HCT116 (cell line): ENCODE results near the gene HIVEP1. TPM values are rescaled to one million over a fixed set of nuclear protein-coding genes. Genes with fewer than 3 reads are reported as not detected.

Source experiments
- ATAC-seq: fragments of 200-7000 bp; cut with Tn5 transposase; 2 replicates; pipeline ENCODE4 v1.9.1; 2020; ENCODE audit warnings: mild to moderate bottlenecking, moderate library complexity
- BruUV-seq: library from RNA; stranded (reverse); fragments of 400-500 nt; replicated peaks from 2 replicates; lab custom pipeline; 2021; lab: Mats Ljungman, UMichigan
- CTCF ChIA-PET: fragments of 300-600 bp; sonication (Branson Sonifier 250); formaldehyde crosslinking; loops from one replicate; lab custom pipeline; 2021; ENCODE audit warnings: antibody characterized with exemption; lab: Charles Lee
- POLR2A ChIA-PET: fragments of 300-600, 350-600 bp; sonication (Branson Sonifier 250); formaldehyde crosslinking; loops from one replicate; lab custom pipeline; 2021; ENCODE audit warnings: antibody characterized with exemption; lab: Charles Lee
- RAD21 ChIA-PET, 2 experiments: fragments of 300-600 bp; sonication (Branson Sonifier 250); formaldehyde crosslinking; loops; one replicate each; lab custom pipeline; 2023; ENCODE audit warnings: low total read pairs in 2 of 2; ENCODE audit not compliant: uncharacterized antibody in 2 of 2, unreplicated experiment in 2 of 2, low non-redundant PET in 1 of 2; lab: Charles Lee
- DNase-seq: peaks from one replicate; pipeline ENCODE4 v3.0.0-alpha.2; 2010; ENCODE audit warnings: low read depth, low spot score
- H2AFZ ChIP-seq: fragments of 200-600 bp; shearing (Covaris generic), sonication (generic); 2 replicates; pipeline ENCODE4 v1.6.1; 2017; ENCODE audit warnings: low read depth, mixed run types, mixed read lengths, antibody characterized with exemption, low read length; ENCODE audit not compliant: poor library complexity, severe bottlenecking
- H3K27ac ChIP-seq: 2 replicates; pipeline ENCODE4 v1.5.1; 2012; ENCODE audit warnings: low read depth, low read length
- H3K27me3 ChIP-seq: fragments of 200-600 bp; sonication (generic); 2 replicates; pipeline ENCODE4 v1.6.1; 2016; ENCODE audit warnings: mixed run types, low read length, mixed read lengths; ENCODE audit not compliant: insufficient read depth
- H3K36me3 ChIP-seq, 2 experiments: fragments of 200-500 bp in 1 of 2; fragments of 200-600 bp in 1 of 2; sonication (Bioruptor generic) in 1 of 2; sonication (generic) in 1 of 2; 2 replicates each; pipeline versions ENCODE4 v1.5.1 to v1.6.1; 2014 to 2016; ENCODE audit warnings: low read length in 2 of 2, inconsistent platforms in 1 of 2, mixed read lengths in 1 of 2, mixed run types in 1 of 2; ENCODE audit not compliant: insufficient read depth in 2 of 2, control insufficient read depth in 1 of 2
- H3K4me1 ChIP-seq, 2 experiments: fragments of 200-600 bp in 1 of 2; sonication (generic) in 1 of 2; 2 replicates each; pipeline versions ENCODE4 v1.5.1 to v1.6.1; 2012 to 2017; ENCODE audit warnings: low read length in 2 of 2, inconsistent platforms in 1 of 2, mild to moderate bottlenecking in 1 of 2, mixed read lengths in 1 of 2, mixed run types in 1 of 2, moderate library complexity in 1 of 2; ENCODE audit not compliant: insufficient read depth in 2 of 2, control insufficient read depth in 1 of 2
- H3K4me2 ChIP-seq: fragments of 200-600 bp; sonication (generic); 2 replicates; pipeline ENCODE4 v1.6.1; 2017; ENCODE audit warnings: mixed run types, low read length, mixed read lengths
- H3K4me3 ChIP-seq, 2 experiments: fragments of 200-600 bp in 1 of 2; sonication (generic) in 1 of 2; replicated peaks in 1 of 2; 2 replicates each; pipeline ENCODE4 v1.5.1; 2011 to 2016; ENCODE audit warnings: low read length in 2 of 2, control low read depth in 1 of 2, low read depth in 1 of 2, mild to moderate bottlenecking in 1 of 2, mixed read lengths in 1 of 2, mixed run types in 1 of 2
- H3K79me2 ChIP-seq: fragments of 200-600 bp; sonication (generic); 2 replicates; pipeline ENCODE4 v1.6.1; 2017; ENCODE audit warnings: mild to moderate bottlenecking, mixed run types, low read length, moderate library complexity, mixed read lengths; ENCODE audit not compliant: insufficient read depth
- H3K9ac ChIP-seq: fragments of 200-600 bp; sonication (generic); 2 replicates; pipeline ENCODE4 v1.6.1; 2016; ENCODE audit warnings: low read length, mixed read lengths
- H3K9me2 ChIP-seq: fragments of 200-600 bp; sonication (generic), shearing (Covaris generic); 2 replicates; pipeline ENCODE4 v1.6.1; 2017; ENCODE audit warnings: mixed run types, mild to moderate bottlenecking, moderate library complexity; ENCODE audit not compliant: insufficient read depth
- H3K9me3 ChIP-seq, 2 experiments: fragments of 200-500 bp in 1 of 2; fragments of 200-600 bp in 1 of 2; sonication (Bioruptor generic) in 1 of 2; sonication (generic) in 1 of 2; 2 replicates each; pipeline ENCODE4 v1.6.1; 2014 to 2017; ENCODE audit warnings: low read length in 2 of 2, mixed read lengths in 2 of 2, inconsistent platforms in 1 of 2, low read depth in 1 of 2, mild to moderate bottlenecking in 1 of 2, mixed run types in 1 of 2, moderate library complexity in 1 of 2; ENCODE audit not compliant: control insufficient read depth in 1 of 2, insufficient read depth in 1 of 2
- H4K20me1 ChIP-seq: fragments of 200-600 bp; sonication (generic), shearing (Covaris generic); 2 replicates; pipeline ENCODE4 v1.6.1; 2017; ENCODE audit warnings: mixed run types, mild to moderate bottlenecking, moderate library complexity; ENCODE audit not compliant: insufficient read depth
- CBX3 ChIP-seq: IDR thresholded peaks from 2 replicates; pipeline ENCODE4 v1.6.1; 2012; ENCODE audit warnings: low read depth
- CEBPB ChIP-seq: IDR thresholded peaks from 2 replicates; pipeline ENCODE4 v1.6.1; 2012; ENCODE audit warnings: low read depth
- EGR1 ChIP-seq: IDR thresholded peaks from 2 replicates; pipeline ENCODE4 v1.6.1; 2012; ENCODE audit warnings: low read depth
- ELF1 ChIP-seq: IDR thresholded peaks from 2 replicates; pipeline ENCODE4 v1.6.1; 2012; ENCODE audit warnings: low read depth, borderline replicate concordance
- EZH2phosphoT487 ChIP-seq: fragments of 200-600 bp; IDR thresholded peaks from 2 replicates; pipeline ENCODE4 v1.6.1; 2018; ENCODE audit warnings: antibody characterized with exemption, borderline replicate concordance
- JUND ChIP-seq: IDR thresholded peaks from 2 replicates; pipeline ENCODE4 v1.6.1; 2012
- POLR2A ChIP-seq: IDR thresholded peaks from 2 replicates; pipeline ENCODE4 v1.7.0; 2011; ENCODE audit warnings: borderline replicate concordance; ENCODE audit not compliant: insufficient read depth, insufficient read length; ENCODE audit errors: extremely low read depth
- RAD21 ChIP-seq: IDR thresholded peaks from 2 replicates; pipeline ENCODE4 v1.6.1; 2012; ENCODE audit warnings: low read depth, mild to moderate bottlenecking
- SIN3A ChIP-seq: IDR thresholded peaks from 2 replicates; pipeline ENCODE4 v1.6.1; 2012; ENCODE audit warnings: low read depth
- SP1 ChIP-seq: IDR thresholded peaks from 2 replicates; pipeline ENCODE4 v1.6.1; 2012; ENCODE audit warnings: low read depth
- SRF ChIP-seq: IDR thresholded peaks from 2 replicates; pipeline ENCODE4 v1.6.1; 2012; ENCODE audit warnings: low read depth
- YY1 ChIP-seq: IDR thresholded peaks from 2 replicates; pipeline ENCODE4 v1.6.1; 2011; ENCODE audit warnings: low read length, low read depth, moderate library complexity, mild to moderate bottlenecking; ENCODE audit not compliant: insufficient replicate concordance; ENCODE audit errors: extremely low read depth
- ZFX ChIP-seq: fragments of 450-650 bp; IDR thresholded peaks from 2 replicates; pipeline ENCODE4 v1.6.1; 2017
- ZNF274 ChIP-seq: fragments of 200-500 bp; sonication (Bioruptor generic); IDR thresholded peaks from 2 replicates; pipeline ENCODE4 v1.6.1; 2014; ENCODE audit warnings: mild to moderate bottlenecking, low read depth, low read length, inconsistent platforms
- intact Hi-C: fragments of 100-400 bp; cut with micrococcal nuclease; formaldehyde crosslinking; loops from 2 replicates; pipeline ENCODE4 v1.10.0; 2022
- total RNA-seq: library from RNA; stranded (reverse); gene quantifications from one replicate; pipeline ENCODE4 v1.2.1, GENCODE V29; 2021; ENCODE audit not compliant: unreplicated experiment
- TF ChIP-seq, protein P1 (sequence below): IDR thresholded peaks from 2 replicates; pipeline ENCODE4 v1.6.1; 2012
- TF ChIP-seq, protein P2 (sequence below): IDR thresholded peaks from 2 replicates; pipeline ENCODE4 v1.6.1; 2012
- TF ChIP-seq, protein P3 (sequence below): IDR thresholded peaks from 2 replicates; pipeline ENCODE4 v1.6.1; 2012; ENCODE audit warnings: low read depth

HIVEP1 gene
- total RNA-seq, 1 experiment from 2014 or later, result 11.2 TPM

DNA sequence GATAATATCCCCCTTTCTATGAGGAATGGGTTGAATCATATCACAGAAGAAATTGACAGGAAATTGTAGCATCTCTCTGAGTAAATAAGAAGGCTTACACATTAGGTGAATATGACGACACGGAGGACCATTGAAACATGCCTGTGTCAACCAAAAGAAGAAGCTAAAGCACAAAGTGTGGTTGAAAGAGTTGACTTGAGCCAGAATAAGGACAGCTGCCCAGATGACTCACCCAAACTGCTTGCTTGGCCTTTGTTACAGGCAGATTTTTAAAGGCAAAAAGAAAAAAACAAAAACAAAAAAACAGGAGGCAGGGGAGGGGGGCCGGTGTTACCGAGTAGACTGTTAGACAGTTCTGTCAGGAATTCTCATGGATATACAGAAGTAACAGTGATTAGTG lies 148.2 kb downstream of the HIVEP1 start:
- BruUV-seq, result no TSS peak

DNA sequence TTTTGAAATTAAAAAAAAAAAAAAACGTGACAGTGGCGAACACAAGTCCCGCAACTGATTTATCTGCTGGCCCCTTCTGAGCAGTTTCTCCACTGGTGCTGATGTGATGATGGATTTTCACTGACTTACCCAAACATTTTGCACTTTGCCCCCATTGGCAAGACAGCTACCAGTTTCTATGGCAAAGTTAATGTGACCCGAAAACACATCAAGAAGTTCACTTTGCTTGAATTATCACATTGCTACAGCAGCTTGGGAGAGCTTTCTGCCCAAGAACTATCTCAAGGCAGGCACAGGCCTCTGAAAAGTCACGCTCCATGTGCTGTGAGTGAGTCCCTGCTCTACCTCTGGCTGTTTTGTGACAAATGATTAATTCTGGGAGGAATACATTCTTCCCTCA lies 150.1 kb downstream of the HIVEP1 start:
- RAD21 ChIA-PET, result no interaction called here
- no TSS peak for BruUV-seq
- no peaks in the 10 kb centered on the region for H3K4me1 ChIP-seq

More for the DNA sequence above, 148.2 kb downstream of the HIVEP1 start:
- CTCF ChIA-PET, result no interaction called here
- Histone ChIP-seq H4K20me1 (no peaks in the 10 kb centered on the region), H3K79me2 (no peaks in the 10 kb centered on the region), H3K4me3 (no peak overlapping the region), H2AFZ (no peak overlapping the region), H3K4me2 (no peak overlapping the region), H3K9me2 (no peaks in the 10 kb centered on the region), H3K9me3 (no peaks in the 10 kb centered on the region), H3K27ac (no peak overlapping the region), H3K9ac (no peak overlapping the region), H3K4me1 (no peaks in the 10 kb centered on the region), H3K36me3 (0 out of 4 replicates have a peak, but pooled peaks cover 0 to 8% of the 10 kb centered on the region in 2 experiments), H3K27me3 (no peaks in the 10 kb centered on the region)
- ATAC-seq (no peak), DNase-seq (no peak)
- intact Hi-C loops, result no loop called here
- POLR2A ChIA-PET, result no interaction called here
- TF ChIP-seq, protein P1, sequence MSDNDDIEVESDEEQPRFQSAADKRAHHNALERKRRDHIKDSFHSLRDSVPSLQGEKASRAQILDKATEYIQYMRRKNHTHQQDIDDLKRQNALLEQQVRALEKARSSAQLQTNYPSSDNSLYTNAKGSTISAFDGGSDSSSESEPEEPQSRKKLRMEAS, result no peak
- TF ChIP-seq YY1 (no peak), SP1 (no peak), POLR2A (no peak), CEBPB (no peak)
- RAD21 ChIA-PET, result no interaction called here

More for the DNA sequence above, 150.1 kb downstream of the HIVEP1 start:
- Histone ChIP-seq H3K27me3 (no peaks in the 10 kb centered on the region), H3K4me3 (no peak overlapping the region), H3K4me2 (no peak overlapping the region), H3K9me2 (no peaks in the 10 kb centered on the region), H4K20me1 (no peaks in the 10 kb centered on the region), H3K79me2 (no peaks in the 10 kb centered on the region), H3K27ac (no peak overlapping the region), H3K36me3 (0 out of 4 replicates have a peak, but pooled peaks cover 0 to 8% of the 10 kb centered on the region in 2 experiments), H2AFZ (no peak overlapping the region), H3K9ac (no peak overlapping the region), H3K9me3 (no peaks in the 10 kb centered on the region)
- DNase-seq, result no peak
- ChIA-PET CTCF (interaction anchor here (0.9 kb wide), 1 partner anchor 128 kb away, joined by 3 read pairs; the partner anchor contains the start of gene EDN1), POLR2A (no interaction called here)
- intact Hi-C loops, result no loop called here
- no peak for TF ChIP-seq ZNF274
- no peak for TF ChIP-seq EZH2phosphoT487
- no peak for TF ChIP-seq ZFX
- TF ChIP-seq, protein P2, sequence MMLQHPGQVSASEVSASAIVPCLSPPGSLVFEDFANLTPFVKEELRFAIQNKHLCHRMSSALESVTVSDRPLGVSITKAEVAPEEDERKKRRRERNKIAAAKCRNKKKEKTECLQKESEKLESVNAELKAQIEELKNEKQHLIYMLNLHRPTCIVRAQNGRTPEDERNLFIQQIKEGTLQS, result no peak
- TF ChIP-seq SP1, result no peak
- no peak for TF ChIP-seq ELF1
- TF ChIP-seq SRF, result no peak
- TF ChIP-seq CBX3, result no peak
- no peak for TF ChIP-seq RAD21
- TF ChIP-seq, protein P1, result no peak
- TF ChIP-seq SIN3A, result no peak
- no peak for TF ChIP-seq YY1
- TF ChIP-seq, protein P3, sequence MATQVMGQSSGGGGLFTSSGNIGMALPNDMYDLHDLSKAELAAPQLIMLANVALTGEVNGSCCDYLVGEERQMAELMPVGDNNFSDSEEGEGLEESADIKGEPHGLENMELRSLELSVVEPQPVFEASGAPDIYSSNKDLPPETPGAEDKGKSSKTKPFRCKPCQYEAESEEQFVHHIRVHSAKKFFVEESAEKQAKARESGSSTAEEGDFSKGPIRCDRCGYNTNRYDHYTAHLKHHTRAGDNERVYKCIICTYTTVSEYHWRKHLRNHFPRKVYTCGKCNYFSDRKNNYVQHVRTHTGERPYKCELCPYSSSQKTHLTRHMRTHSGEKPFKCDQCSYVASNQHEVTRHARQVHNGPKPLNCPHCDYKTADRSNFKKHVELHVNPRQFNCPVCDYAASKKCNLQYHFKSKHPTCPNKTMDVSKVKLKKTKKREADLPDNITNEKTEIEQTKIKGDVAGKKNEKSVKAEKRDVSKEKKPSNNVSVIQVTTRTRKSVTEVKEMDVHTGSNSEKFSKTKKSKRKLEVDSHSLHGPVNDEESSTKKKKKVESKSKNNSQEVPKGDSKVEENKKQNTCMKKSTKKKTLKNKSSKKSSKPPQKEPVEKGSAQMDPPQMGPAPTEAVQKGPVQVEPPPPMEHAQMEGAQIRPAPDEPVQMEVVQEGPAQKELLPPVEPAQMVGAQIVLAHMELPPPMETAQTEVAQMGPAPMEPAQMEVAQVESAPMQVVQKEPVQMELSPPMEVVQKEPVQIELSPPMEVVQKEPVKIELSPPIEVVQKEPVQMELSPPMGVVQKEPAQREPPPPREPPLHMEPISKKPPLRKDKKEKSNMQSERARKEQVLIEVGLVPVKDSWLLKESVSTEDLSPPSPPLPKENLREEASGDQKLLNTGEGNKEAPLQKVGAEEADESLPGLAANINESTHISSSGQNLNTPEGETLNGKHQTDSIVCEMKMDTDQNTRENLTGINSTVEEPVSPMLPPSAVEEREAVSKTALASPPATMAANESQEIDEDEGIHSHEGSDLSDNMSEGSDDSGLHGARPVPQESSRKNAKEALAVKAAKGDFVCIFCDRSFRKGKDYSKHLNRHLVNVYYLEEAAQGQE, result no peak
- TF ChIP-seq EGR1, result no peak
- TF ChIP-seq JUND, result no peak
- ATAC-seq, result no peak
